K562 (cell line): ENCODE measurements around the gene SMC5.

Experiments
- CTCF ChIP-seq, 3 experiments: IDR thresholded peaks in 2 of 3; conservative IDR thresholded peaks in 1 of 3; 2 replicates each; pipeline ENCODE4 v1.5.1; 2011 to 2012; ENCODE audit warnings: low read length in 3 of 3, mild to moderate bottlenecking in 3 of 3, control low read depth in 2 of 3, improper control_type of control experiment in 1 of 3, inconsistent platforms in 1 of 3, low read depth in 1 of 3, mixed read lengths in 1 of 3, moderate library complexity in 1 of 3; ENCODE audit not compliant: insufficient read depth in 2 of 3
- EP300 ChIP-seq: IDR thresholded peaks from 2 replicates; pipeline ENCODE4 v1.6.1; 2012; ENCODE audit warnings: low read length, improper control_type of control experiment
- FOSL1 ChIP-seq: fragments of 200-800 bp; sonication (Bioruptor generic); conservative IDR thresholded peaks from 2 replicates; pipeline ENCODE4 v1.6.1; 2016; ENCODE audit warnings: missing genetic modification characterization, missing compliant biosample characterization
- JUND ChIP-seq, 2 experiments: IDR thresholded peaks; 2 replicates in 1 of 2; 3 replicates in 1 of 2; pipeline ENCODE4 v1.6.1; 2011; ENCODE audit warnings: borderline replicate concordance in 2 of 2, low read depth in 2 of 2, low read length in 2 of 2, improper control_type of control experiment in 1 of 2, missing biosample characterization in 1 of 2, missing genetic modification characterization in 1 of 2, missing genetic modification reagents in 1 of 2
- MAZ ChIP-seq, 2 experiments: fragments of 450-650 bp in 1 of 2; sonication (generic) in 1 of 2; formaldehyde crosslinking; IDR thresholded peaks in 1 of 2; conservative IDR thresholded peaks in 1 of 2; 2 replicates each; pipeline versions ENCODE4 v1.4.0 to v1.5.0; 2020; ENCODE audit warnings: mild to moderate bottlenecking in 1 of 2, missing genetic modification reagents in 1 of 2
- NUFIP1 ChIP-seq: fragments of 450-650 bp; IDR thresholded peaks from 2 replicates; pipeline ENCODE4 v1.6.1; 2018; ENCODE audit not compliant: partially characterized antibody
- PCBP2 ChIP-seq: fragments of 200-400 bp; formaldehyde crosslinking; IDR thresholded peaks from 2 replicates; pipeline ENCODE4 v1.6.1; 2018; ENCODE audit warnings: low read length, low read depth, mild to moderate bottlenecking, moderate library complexity; ENCODE audit not compliant: poor library complexity, severe bottlenecking
- SP2 ChIP-seq: IDR thresholded peaks from 2 replicates; pipeline ENCODE4 v1.6.1; 2011; ENCODE audit warnings: mild to moderate bottlenecking, low read depth, low read length, moderate library complexity; ENCODE audit not compliant: poor library complexity, severe bottlenecking; ENCODE audit errors: extremely low read depth
- STAG1 ChIP-seq: sonication (generic); formaldehyde crosslinking; IDR thresholded peaks from 2 replicates; pipeline ENCODE4 v1.5.0; 2020; ENCODE audit warnings: missing genetic modification reagents, borderline replicate concordance
- ZBTB7A ChIP-seq: IDR thresholded peaks from 2 replicates; pipeline ENCODE4 v1.6.1; 2011; ENCODE audit warnings: low read depth, mild to moderate bottlenecking, low read length, moderate library complexity, borderline replicate concordance; ENCODE audit not compliant: control insufficient read depth

GRCh38 chr9:70258692-70259511 lies at the start of gene SMC5:
- TF ChIP-seq STAG1 (no peak), NUFIP1 (no peak), ZBTB7A (no peak), EP300 (no peak), CTCF (IDR thresholded peaks at IDR 0.05 in 2 of 3, conservative IDR thresholded peaks at IDR 0.05 in 1 of 3; ENCODE audit: insufficient read depth in 2 of 3, low read depth in 1 of 3, low read length in 3 of 3) (no peak), MAZ (CRISPR knock-in tag; conservative IDR thresholded peaks at IDR 0.05 in 1 of 2, IDR thresholded peaks at IDR 0.05 in 1 of 2) (peak in 1 of 2 experiments; percentile 47; a peak in 3 of 4 replicates), JUND (IDR thresholded peaks at IDR 0.05; ENCODE audit: borderline replicate concordance, low read depth, low read length) (no peak), JUND (tag; IDR thresholded peaks at IDR 0.05; ENCODE audit: borderline replicate concordance, low read depth, low read length) (no peak; the same call in 2 of the 3 replicates), PCBP2 (no peak), SP2 (no peak), FOSL1 (tag) (no peak)
